KMS-11 (cell line): ENCODE data around the gene RGS3.

Source experiments
- H2AFZ ChIP-seq: fragments of 200-600 bp; sonication (generic); 2 replicates; pipeline ENCODE4 v1.6.1; 2016; ENCODE audit warnings: antibody characterized with exemption, mixed run types, low read depth
- H3K27ac ChIP-seq: fragments of 200-600 bp; sonication (generic); 2 replicates; pipeline ENCODE4 v1.6.1; 2016; ENCODE audit warnings: mild to moderate bottlenecking, mixed run types
- H3K27me3 ChIP-seq: fragments of 200-600 bp; sonication (generic); 2 replicates; pipeline ENCODE4 v1.6.1; 2017; ENCODE audit warnings: mild to moderate bottlenecking, low read depth, mixed run types, moderate library complexity; ENCODE audit not compliant: insufficient read depth
- H3K36me3 ChIP-seq: fragments of 200-600 bp; sonication (generic); 2 replicates; pipeline ENCODE4 v1.6.1; 2017; ENCODE audit warnings: mild to moderate bottlenecking, mixed run types; ENCODE audit not compliant: insufficient read depth
- H3K4me1 ChIP-seq: fragments of 200-600 bp; sonication (generic); 2 replicates; pipeline ENCODE4 v1.6.1; 2016; ENCODE audit warnings: mild to moderate bottlenecking, low read depth, mixed run types; ENCODE audit not compliant: poor library complexity, severe bottlenecking
- H3K4me2 ChIP-seq: fragments of 200-600 bp; sonication (generic); 2 replicates; pipeline ENCODE4 v1.7.0; 2016; ENCODE audit warnings: mild to moderate bottlenecking, mixed run types
- H3K4me3 ChIP-seq: fragments of 200-600 bp; sonication (generic); IDR thresholded peaks from 2 replicates; pipeline ENCODE4 v1.6.1; 2017; ENCODE audit warnings: low read depth, low read length, mixed read lengths; ENCODE audit not compliant: insufficient read depth
- H3K79me2 ChIP-seq: fragments of 200-600 bp; sonication (generic); 2 replicates; pipeline ENCODE4 v1.6.1; 2016; ENCODE audit warnings: low read depth, mixed run types; ENCODE audit not compliant: insufficient read depth
- H3K9ac ChIP-seq: fragments of 200-600 bp; sonication (generic); 2 replicates; pipeline ENCODE4 v1.6.1; 2016; ENCODE audit warnings: mild to moderate bottlenecking, mixed run types
- H4K20me1 ChIP-seq: fragments of 200-600 bp; sonication (generic); 2 replicates; pipeline ENCODE4 v1.6.1; 2016; ENCODE audit warnings: mild to moderate bottlenecking, mixed run types; ENCODE audit not compliant: insufficient read depth
- CTCF ChIP-seq: fragments of 200-600 bp; sonication (generic); conservative IDR thresholded peaks from 2 replicates; pipeline ENCODE4 v1.6.1; 2017; ENCODE audit warnings: low read depth, mild to moderate bottlenecking, antibody characterized with exemption, low read length, moderate library complexity, mixed read lengths

RGS3 gene

DNA sequence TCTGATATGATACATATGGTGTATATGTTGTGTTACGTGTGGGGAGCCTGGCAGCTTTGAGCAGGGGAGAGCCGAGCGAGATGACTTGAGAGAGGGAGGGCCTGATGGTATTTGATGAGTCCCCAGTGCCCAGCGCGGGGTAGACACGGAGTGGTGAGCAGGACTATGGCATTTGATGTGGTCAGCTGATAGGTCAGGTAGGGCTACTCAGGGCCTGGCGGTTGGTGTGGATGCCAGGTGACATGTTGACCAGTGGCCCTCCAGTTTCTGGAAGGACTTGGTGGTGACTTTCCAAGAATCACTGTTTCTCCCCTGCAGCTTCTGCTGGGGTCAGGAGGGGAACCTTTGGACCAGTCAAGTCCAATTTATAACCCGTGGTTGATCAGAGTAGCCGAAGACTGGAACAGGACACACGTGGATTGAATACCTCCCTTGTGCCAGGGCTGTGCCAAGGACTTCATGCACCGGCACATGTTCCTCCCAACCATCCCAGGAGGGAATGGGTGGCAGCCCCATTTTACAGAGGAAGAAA, 148.8 kb downstream of the RGS3 start:
- Histone ChIP-seq H3K4me1 (no peaks in the 10 kb centered on the region), H3K27ac (no peak overlapping the region), H3K79me2 (no peaks in the 10 kb centered on the region), H3K4me3 (no peak overlapping the region), H3K9ac (no peak overlapping the region), H3K4me2 (no peak overlapping the region), H3K27me3 (no peaks in the 10 kb centered on the region), H3K36me3 (no peaks in the 10 kb centered on the region), H4K20me1 (no peaks in the 10 kb centered on the region), H2AFZ (no peak overlapping the region)
- no peak for TF ChIP-seq CTCF

DNA sequence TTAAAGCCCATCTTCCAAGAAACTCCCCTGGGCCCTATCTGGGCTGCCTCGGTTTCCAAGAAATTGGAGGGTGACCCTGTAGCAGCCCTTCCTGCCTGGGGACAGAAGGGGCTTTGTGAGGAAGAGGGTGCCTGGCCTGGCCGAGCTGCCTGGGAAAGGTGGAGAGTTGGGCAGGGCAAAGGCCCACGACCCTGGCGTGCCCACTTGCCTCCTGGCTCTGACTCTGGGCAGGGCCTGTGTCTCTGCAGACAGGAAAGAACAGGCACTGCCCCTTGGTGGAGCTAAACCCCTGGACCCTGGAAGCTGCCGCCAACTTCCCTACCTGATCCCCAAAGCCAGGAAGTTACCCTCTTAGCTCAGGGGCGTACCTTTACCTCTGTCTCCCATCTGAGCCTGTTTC, 149.3 kb downstream of the RGS3 start:
- no peak overlapping the region for H3K27ac ChIP-seq

GRCh38 chr9:113613815-113614413, 150.4 kb downstream of the RGS3 start:
- H3K9ac ChIP-seq, result no peak overlapping the region
- H3K36me3 ChIP-seq, result no peaks in the 10 kb centered on the region
- TF ChIP-seq CTCF, result no peak
- no peak overlapping the region for H3K27ac ChIP-seq
- H3K4me1 ChIP-seq, result no peaks in the 10 kb centered on the region
- H3K79me2 ChIP-seq, result no peaks in the 10 kb centered on the region
- H3K4me2 ChIP-seq, result no peak overlapping the region
- no peak overlapping the region for H3K4me3 ChIP-seq
- H2AFZ ChIP-seq, result no peak overlapping the region
- no peaks in the 10 kb centered on the region for H3K27me3 ChIP-seq
- H4K20me1 ChIP-seq, result no peaks in the 10 kb centered on the region

More for the DNA sequence above, 149.3 kb downstream of the RGS3 start:
- TF ChIP-seq CTCF, result no peak
- no peaks in the 10 kb centered on the region for H3K27me3 ChIP-seq
- H4K20me1 ChIP-seq, result no peaks in the 10 kb centered on the region
- no peak overlapping the region for H3K9ac ChIP-seq
- no peak overlapping the region for H3K4me2 ChIP-seq
- no peak overlapping the region for H2AFZ ChIP-seq
- H3K4me1 ChIP-seq, result no peaks in the 10 kb centered on the region
- no peaks in the 10 kb centered on the region for H3K36me3 ChIP-seq
- H3K79me2 ChIP-seq, result no peaks in the 10 kb centered on the region
- H3K4me3 ChIP-seq, result no peak overlapping the region

DNA sequence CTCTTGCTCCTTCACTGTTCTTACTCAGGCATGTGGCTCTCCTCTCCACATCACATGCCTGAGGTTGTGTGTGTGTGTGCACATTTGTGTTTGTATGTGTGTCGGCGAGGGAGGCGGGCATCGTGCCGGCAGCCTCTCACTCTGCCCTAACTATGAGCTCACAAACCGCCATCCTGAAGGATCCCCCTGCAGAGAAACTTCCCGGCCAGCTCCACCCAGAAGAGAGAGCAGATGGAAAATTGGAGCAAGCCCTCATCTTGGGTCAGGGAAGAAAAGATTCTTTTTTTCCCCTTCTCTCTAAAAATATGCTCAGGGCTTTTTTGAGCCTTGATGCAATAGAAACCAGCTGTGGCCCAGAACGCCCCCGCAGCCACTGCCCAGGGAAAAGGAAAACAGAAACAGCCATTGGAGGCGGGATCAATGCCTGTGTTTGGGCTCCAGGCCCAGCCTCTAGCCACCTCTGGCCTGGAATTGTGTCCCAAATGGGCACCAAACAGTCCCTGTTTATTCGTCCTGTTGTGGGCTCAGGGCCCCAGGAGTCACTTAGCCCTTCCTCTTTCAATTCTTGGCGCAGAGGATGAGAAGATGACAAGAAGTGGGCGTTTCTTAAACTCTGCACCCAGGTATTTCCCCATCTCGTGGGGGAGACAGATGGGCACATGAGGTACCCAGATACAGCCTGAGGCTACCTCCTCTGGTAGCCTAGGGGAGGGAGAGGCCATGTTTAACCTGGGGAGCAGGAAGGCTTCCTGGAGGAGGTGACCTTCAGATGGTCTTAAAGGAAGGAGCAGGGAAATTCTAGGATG, 151.5 kb downstream of the RGS3 start:
- Histone ChIP-seq H2AFZ (no peak overlapping the region), H3K79me2 (no peaks in the 10 kb centered on the region), H3K27ac (no peak overlapping the region), H3K27me3 (no peaks in the 10 kb centered on the region), H3K4me2 (no peak overlapping the region), H3K9ac (no peak overlapping the region), H3K4me3 (no peak overlapping the region), H4K20me1 (no peaks in the 10 kb centered on the region), H3K36me3 (no peaks in the 10 kb centered on the region), H3K4me1 (no peaks in the 10 kb centered on the region)
- TF ChIP-seq CTCF, result no peak
